K562 (cell line): Measurements from ENCODE around the gene FAM222A. TPM values are rescaled to one million over a fixed set of nuclear protein-coding genes. Genes with fewer than 3 reads are reported as not detected.
A peak's percentile ranks its signal among the peaks of the same experiment; 100 is the strongest.

Experiments
- ATAC-seq: fragments of 200-7000 bp; cut with Tn5 transposase; 3 replicates; pipeline ENCODE4 v1.9.1; 2020; ENCODE audit warnings: moderate library complexity
- BruUV-seq: library from RNA; stranded (reverse); fragments of 400-500 nt; replicated peaks from 2 replicates; lab custom pipeline; 2021; lab: Mats Ljungman, UMichigan
- CTCF ChIA-PET: fragments of 300-600 bp; formaldehyde crosslinking; extraction: SDS; loops from one replicate; lab custom pipeline; 2021; ENCODE audit warnings: low intra/inter-chr PET ratio; lab: Yijun Ruan, JAX
- POLR2A ChIA-PET: fragments of 300-600, 350-650 bp; sonication (Branson Sonifier 250); formaldehyde crosslinking; extraction: SDS; loops from one replicate; lab custom pipeline; 2021; ENCODE audit warnings: antibody characterized with exemption, inconsistent platforms; lab: Yijun Ruan, JAX
- DNase-seq, 4 experiments: peaks; one replicate each; pipeline versions ENCODE4 v3.0.0 to v3.0.0-alpha.2; 2011 to 2018; ENCODE audit warnings: low spot score in 3 of 4, mixed read lengths in 3 of 4; ENCODE audit errors: extremely low read depth in 1 of 4
- FAIRE-seq: peaks from 2 replicates; lab custom pipeline; 2011; peaks lifted over from hg19 to GRCh38; lab: Jason Lieb, UNC
- H2AFZ ChIP-seq: 2 replicates; pipeline ENCODE4 v1.6.0; 2011; ENCODE audit warnings: low read depth, low read length, control low read depth, inconsistent platforms
- H3K27ac ChIP-seq: fragments of 200-600 bp; 3 replicates; pipeline ENCODE4 v1.8.0; 2011; ENCODE audit warnings: low read depth, mild to moderate bottlenecking, control low read depth, inconsistent platforms, low read length, moderate library complexity, mixed read lengths; ENCODE audit errors: extremely low read depth
- H3K27me3 ChIP-seq, 2 experiments: fragments of 300-600 bp in 1 of 2; 2 replicates in 1 of 2; 3 replicates in 1 of 2; pipeline versions ENCODE4 v1.6.0 to v1.8.0; 2011; ENCODE audit warnings: inconsistent platforms in 2 of 2, low read length in 2 of 2, mild to moderate bottlenecking in 1 of 2, mixed read lengths in 1 of 2, moderate library complexity in 1 of 2; ENCODE audit not compliant: control insufficient read depth in 2 of 2, insufficient read depth in 2 of 2
- H3K36me3 ChIP-seq: fragments of 300-600 bp; 3 replicates; pipeline ENCODE4 v1.8.0; 2011; ENCODE audit warnings: mild to moderate bottlenecking, low read length, inconsistent platforms; ENCODE audit not compliant: control insufficient read depth, insufficient read depth
- H3K4me1 ChIP-seq, 2 experiments: fragments of 200-600 bp in 1 of 2; replicated peaks in 1 of 2; 2 replicates in 1 of 2; 3 replicates in 1 of 2; pipeline versions ENCODE4 v1.5.1 to v1.8.0; 2011; ENCODE audit warnings: inconsistent platforms in 2 of 2, low read length in 2 of 2, mild to moderate bottlenecking in 1 of 2, mixed read lengths in 1 of 2, moderate library complexity in 1 of 2; ENCODE audit not compliant: control insufficient read depth in 2 of 2, insufficient read depth in 2 of 2
- H3K4me2 ChIP-seq: 2 replicates; pipeline ENCODE4 v1.6.1; 2011; ENCODE audit warnings: low read length, control low read depth, inconsistent platforms, mixed read lengths; ENCODE audit not compliant: insufficient read depth
- H3K4me3 ChIP-seq: fragments of 200-600 bp; sonication (generic), shearing (Covaris generic); 2 replicates; pipeline ENCODE4 v1.5.1; 2016; ENCODE audit warnings: control low read depth, inconsistent platforms
- H3K79me2 ChIP-seq: fragments of 200-600 bp; 3 replicates; pipeline ENCODE4 v1.8.0; 2011; ENCODE audit warnings: low read length, inconsistent platforms; ENCODE audit not compliant: control insufficient read depth, insufficient read depth
- H3K9ac ChIP-seq, 2 experiments: 2 replicates each; pipeline versions ENCODE4 v1.6.0 to v1.6.1; 2011; ENCODE audit warnings: low read depth in 2 of 2, low read length in 2 of 2, control low read depth in 1 of 2, inconsistent platforms in 1 of 2, mild to moderate bottlenecking in 1 of 2, mixed read lengths in 1 of 2; ENCODE audit not compliant: insufficient read depth in 1 of 2
- H3K9me1 ChIP-seq: one replicate; pipeline ENCODE4 v1.6.0; 2011; ENCODE audit warnings: inconsistent platforms, mild to moderate bottlenecking, low read length, moderate library complexity; ENCODE audit not compliant: control insufficient read depth, insufficient read depth
- H3K9me3 ChIP-seq: replicated peaks from 2 replicates; pipeline ENCODE4 v1.5.1; 2011; ENCODE audit warnings: low read depth, low read length, inconsistent platforms; ENCODE audit not compliant: control insufficient read depth, insufficient read depth
- H4K20me1 ChIP-seq: replicated peaks from 2 replicates; pipeline ENCODE4 v1.6.1; 2011; ENCODE audit warnings: low read length, inconsistent platforms, mixed read lengths; ENCODE audit not compliant: control insufficient read depth, insufficient read depth
- CEBPB ChIP-seq: fragments of 450-650 bp; IDR thresholded peaks from 2 replicates; pipeline ENCODE4 v1.6.1; 2016; ENCODE audit warnings: missing genetic modification characterization, missing compliant biosample characterization
- EHMT2 ChIP-seq: fragments of 450-650 bp; IDR thresholded peaks from 2 replicates; pipeline ENCODE4 v1.6.1; 2018; ENCODE audit warnings: antibody characterized with exemption
- ILF3 ChIP-seq: fragments of 450-650 bp; IDR thresholded peaks from 2 replicates; pipeline ENCODE4 v1.6.1; 2018; ENCODE audit warnings: antibody characterized with exemption, mild to moderate bottlenecking, moderate library complexity, borderline replicate concordance
- MCM5 ChIP-seq: fragments of 450-650 bp; IDR thresholded peaks from 2 replicates; pipeline ENCODE4 v1.6.1; 2016; ENCODE audit warnings: low read depth
- RAD51 ChIP-seq: fragments of 450-650 bp; IDR thresholded peaks from 2 replicates; pipeline ENCODE4 v1.7.1; 2016; ENCODE audit warnings: low read depth, mild to moderate bottlenecking, borderline replicate concordance
- ZNF121 ChIP-seq: sonication (generic); formaldehyde crosslinking; conservative IDR thresholded peaks from 2 replicates; pipeline ENCODE4 v1.8.0; 2022; ENCODE audit warnings: missing genetic modification reagents
- WGBS: fragments of 100-300 bp; shearing (Covaris generic); methylation state at CpG from one replicate; pipeline ENCODE4 v1.1.6; 2016; ENCODE audit warnings: low coverage, mixed read lengths; ENCODE audit not compliant: insufficient coverage; ENCODE audit errors: missing lambda C conversion rate; 5-methylcytosine and 5-hydroxymethylcytosine counted together
- in situ Hi-C: fragments of 300-500 bp; cut with MboI; formaldehyde crosslinking; loops from 4 replicates; pipeline ENCODE4 v1.15.0; 2018; ENCODE audit warnings: inconsistent platforms, mixed read lengths
- intact Hi-C: fragments of 100-400 bp; cut with micrococcal nuclease; formaldehyde crosslinking; loops from 2 replicates; pipeline ENCODE4 v1.14.2; 2022
- polyA plus RNA-seq, 8 experiments: library from polyadenylated mRNA; depleted of rRNA in 4 of 8; stranded (reverse) in 5 of 8; unstranded in 3 of 8; fragments of >200 nt; fragmentation: Nextera tagmentation in 2 of 8; fragmentation: Illumina TruSeq in 1 of 8; extraction: Ambion mirVana in 2 of 8; extraction: Trizol in 1 of 8; gene quantifications; 2 replicates each; pipeline versions ENCODE4 v1.2.1 to v1.2.3, GENCODE V29; 2011 to 2014; ENCODE audit warnings: inconsistent platforms in 1 of 8, missing spikeins in 1 of 8
- total RNA-seq, 7 experiments: library from RNA; depleted of rRNA in 6 of 7; stranded (reverse); fragments of >200 nt in 6 of 7; fragmentation: Illumina TruSeq in 2 of 7; extraction: Trizol in 2 of 7; gene quantifications; 2 replicates each; pipeline versions ENCODE4 v1.2.1 to v1.2.3, GENCODE V29; 2011 to 2021; ENCODE audit warnings: low replicate concordance in 1 of 7

Gene FAM222A
- total and polyA plus RNA-seq, 9 of the 15 experiments (the other 6 are each of a cell fraction or from before 2014, with no cell fraction given): 0.03 to 0.36 (median 0.12) TPM; not detected in 1

DNA sequence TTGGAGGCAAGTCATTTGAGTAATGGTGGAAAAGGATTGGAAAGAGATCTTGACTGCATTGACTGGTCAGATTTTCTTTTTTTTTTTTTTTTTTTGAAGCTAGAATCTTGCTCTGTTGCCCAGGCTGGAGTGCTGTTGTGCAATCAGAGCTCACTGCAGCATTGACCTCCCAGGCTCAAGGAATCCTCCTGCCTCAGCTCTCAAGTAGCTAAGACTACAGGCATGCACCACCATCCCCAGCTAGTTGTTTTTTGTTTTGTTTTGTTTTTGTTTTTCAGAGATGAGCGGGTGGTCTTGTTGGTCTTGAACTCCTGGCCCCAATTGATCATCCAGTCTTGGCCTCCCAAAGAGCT lies 30.9 kb upstream of the FAM222A start:
- Histone ChIP-seq H3K27me3 (peaks cover 6 to 20% of the 10 kb centered on the region in 2 experiments; a peak in 4 of 5 replicates), H3K4me1 (peaks cover 4 to 5% of the 10 kb centered on the region in 2 experiments; a peak in 3 of 5 replicates), H3K9me1 (no peaks in the 10 kb centered on the region), H3K36me3 (no peaks in the 10 kb centered on the region), H3K79me2 (no peaks in the 10 kb centered on the region), H2AFZ (no peak overlapping the region), H3K27ac (no peak overlapping the region), H3K9ac (no peak overlapping the region), H3K9me3 (no peaks in the 10 kb centered on the region), H3K4me3 (no peak overlapping the region), H4K20me1 (0 out of 2 replicates have a peak, but pooled peaks cover 4% of the 10 kb centered on the region), H3K4me2 (no peak overlapping the region)
- DNase-seq (no peak), FAIRE-seq (no peak), ATAC-seq (no peak)
- no TSS peak for BruUV-seq
- WGBS: 0% methylated on average over 1 of the region's 1 CpG
- TF ChIP-seq ZNF121 (CRISPR knock-in tag): peak; percentile 78
- TF ChIP-seq MCM5: no peak
- TF ChIP-seq ILF3: no peak
- peak; percentile 55 for TF ChIP-seq CEBPB (tag)
- CTCF ChIA-PET: no interaction called here
- intact Hi-C loops (no loop called here), in situ Hi-C loops (no loop called here)
- POLR2A ChIA-PET: no interaction called here

DNA sequence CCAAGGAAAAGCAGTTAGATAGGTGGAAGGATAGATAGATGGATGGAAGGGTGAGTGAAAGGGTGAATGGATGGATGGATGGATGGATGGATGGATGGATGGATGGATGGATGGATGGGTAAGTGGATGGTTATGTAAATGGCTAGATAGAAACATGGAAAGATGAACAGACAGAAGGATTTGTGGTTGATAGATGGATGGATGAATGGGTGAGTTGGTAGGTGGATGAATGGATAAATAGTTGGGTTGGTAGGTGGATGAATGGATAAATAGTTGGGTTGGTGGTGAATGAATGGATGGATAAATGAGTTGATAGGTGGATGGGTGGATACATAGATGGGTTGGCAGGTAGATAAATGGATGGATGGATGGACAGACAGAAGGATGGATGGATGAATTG lies 30.3 kb upstream of the FAM222A start:
- no peaks in the 10 kb centered on the region for H4K20me1 ChIP-seq
- DNase-seq (no peak), FAIRE-seq (no peak), ATAC-seq (no peak)
- ChIA-PET CTCF (no interaction called here), POLR2A (no interaction called here)
- no peaks in the 10 kb centered on the region for H3K79me2 ChIP-seq
- no peak overlapping the region for H2AFZ ChIP-seq
- no peak overlapping the region for H3K9ac ChIP-seq
- H3K4me3 ChIP-seq: no peak overlapping the region
- no peak overlapping the region for H3K27ac ChIP-seq
- H3K4me2 ChIP-seq: no peak overlapping the region
- no TSS peak for BruUV-seq
- no peaks in the 10 kb centered on the region for H3K9me3 ChIP-seq
- TF ChIP-seq RAD51 (no peak), EHMT2 (peak; percentile 47; the same call in 1 of the 2 replicates)
- no peaks in the 10 kb centered on the region for H3K36me3 ChIP-seq
- intact Hi-C loops (no loop called here), in situ Hi-C loops (no loop called here)
- H3K4me1 ChIP-seq: peaks cover 4 to 5% of the 10 kb centered on the region in 2 experiments; a peak in 3 of 5 replicates
- H3K27me3 ChIP-seq: peaks cover 6 to 18% of the 10 kb centered on the region in 2 experiments; a peak in 4 of 5 replicates
- no peaks in the 10 kb centered on the region for H3K9me1 ChIP-seq
